B cell (primary cell): ENCODE results near the gene CADM1. TPM values are rescaled to one million over a fixed set of nuclear protein-coding genes. Genes with fewer than 3 reads are reported as not detected.

ENCODE experiments used
- ATAC-seq: fragments of 200-7000 bp; cut with Tn5 transposase; one replicate; pipeline ENCODE4 v1.10.0; 2021; ENCODE audit warnings: low read depth, mild to moderate bottlenecking, moderate number of reproducible peaks, moderate library complexity
- CTCF ChIA-PET: fragments of 350-600 bp; sonication (Branson Sonifier 250); formaldehyde crosslinking; loops from one replicate; lab custom pipeline; 2021; ENCODE audit warnings: antibody characterized with exemption, inconsistent platforms; lab: Charles Lee
- POLR2A ChIA-PET: fragments of 350-600 bp; sonication (Branson Sonifier 250); formaldehyde crosslinking; loops from one replicate; lab custom pipeline; 2021; ENCODE audit warnings: antibody characterized with exemption; lab: Charles Lee
- DNase-seq: peaks from one replicate; pipeline ENCODE4 v3.0.0; 2013
- H2AFZ ChIP-seq: 2 replicates; pipeline ENCODE4 v1.6.1; 2012; ENCODE audit warnings: mild to moderate bottlenecking, low read depth, low read length; ENCODE audit not compliant: insufficient read depth, poor library complexity, severe bottlenecking
- H3K27ac ChIP-seq, 2 donors: 1 replicate in 1 of 2; 2 replicates in 1 of 2; pipeline ENCODE4 v1.5.1; 2012 to 2013; ENCODE audit warnings: low read length in 2 of 2, mild to moderate bottlenecking in 2 of 2, moderate library complexity in 1 of 2
- H3K27me3 ChIP-seq, 4 experiments: fragments of 200-600 bp in 1 of 4; sonication (generic) in 1 of 4; replicated peaks in 1 of 4; 1 replicate in 2 of 4; 2 replicates in 2 of 4; pipeline versions ENCODE4 v1.6.1 to v1.7.0; 2013 to 2016; ENCODE audit warnings: low read length in 3 of 4, mild to moderate bottlenecking in 2 of 4, mixed read lengths in 1 of 4, moderate library complexity in 1 of 4; ENCODE audit not compliant: insufficient read depth in 4 of 4, control insufficient read depth in 3 of 4; ENCODE audit errors: control extremely low read depth in 1 of 4
- H3K36me3 ChIP-seq, 2 experiments: replicated peaks in 1 of 2; 1 replicate in 1 of 2; 2 replicates in 1 of 2; pipeline versions ENCODE4 v1.6.1 to v1.7.1; 2013; ENCODE audit warnings: low read length in 1 of 2; ENCODE audit not compliant: insufficient read depth in 2 of 2, control insufficient read depth in 1 of 2; ENCODE audit errors: control extremely low read depth in 1 of 2, extremely low read depth in 1 of 2
- H3K4me1 ChIP-seq, 2 donors: fragments of 200-600 bp in 1 of 2; sonication (generic) in 1 of 2; 1 replicate in 1 of 2; 2 replicates in 1 of 2; pipeline versions ENCODE4 v1.5.1 to v1.6.1; 2013 to 2017; ENCODE audit warnings: low read length in 2 of 2; ENCODE audit not compliant: control insufficient read depth in 2 of 2, insufficient read depth in 2 of 2
- H3K4me2 ChIP-seq: replicated peaks from 2 replicates; pipeline ENCODE3; 2012; ENCODE audit warnings: mild to moderate bottlenecking, low read depth, low read length; ENCODE audit not compliant: poor library complexity, severe bottlenecking
- H3K4me3 ChIP-seq, 5 experiments: fragments of 200-600 bp in 1 of 5; sonication (generic) in 1 of 5; 1 replicate in 3 of 5; 2 replicates in 2 of 5; pipeline versions ENCODE4 v1.5.1 to v1.7.0; 2011 to 2016; ENCODE audit warnings: low read length in 4 of 5, mild to moderate bottlenecking in 4 of 5, low read depth in 2 of 5, control low read depth in 1 of 5, moderate library complexity in 1 of 5; ENCODE audit not compliant: insufficient read depth in 1 of 5; ENCODE audit errors: control extremely low read depth in 1 of 5, extremely low read depth in 1 of 5
- H3K79me2 ChIP-seq: fragments of 200-600 bp; sonication (generic); one replicate; pipeline ENCODE4 v1.6.0; 2016; ENCODE audit warnings: low read length; ENCODE audit not compliant: control insufficient read depth, insufficient read depth
- H3K9ac ChIP-seq: fragments of 200-600 bp; sonication (generic); 2 replicates; pipeline ENCODE4 v1.6.1; 2017; ENCODE audit warnings: mild to moderate bottlenecking, low read length, moderate library complexity
- H3K9me3 ChIP-seq, 3 donors: one replicate each; pipeline versions ENCODE4 v1.6.1 to v1.7.1; 2013; ENCODE audit warnings: low read length in 2 of 3; ENCODE audit not compliant: control insufficient read depth in 2 of 3, insufficient read depth in 1 of 3; ENCODE audit errors: control extremely low read depth in 1 of 3
- H4K20me1 ChIP-seq: 2 replicates; pipeline ENCODE4 v1.6.0; 2012; ENCODE audit warnings: mild to moderate bottlenecking, low read length; ENCODE audit not compliant: insufficient read depth, control insufficient read depth, poor library complexity, severe bottlenecking
- H3K27ac Mint-ChIP-seq: one replicate; pipeline ENCODE4 v1.8.0; 2021; ENCODE audit warnings: mixed read lengths
- H3K27me3 Mint-ChIP-seq: one replicate; pipeline ENCODE4 v1.8.0; 2021; ENCODE audit warnings: mixed read lengths
- H3K4me1 Mint-ChIP-seq: one replicate; pipeline ENCODE4 v1.8.0; 2021; ENCODE audit warnings: mixed read lengths
- H3K4me3 Mint-ChIP-seq: one replicate; pipeline ENCODE4 v1.8.0; 2021; ENCODE audit warnings: mixed read lengths
- H3K9me3 Mint-ChIP-seq: one replicate; pipeline ENCODE4 v1.8.0; 2022; ENCODE audit warnings: mixed read lengths; ENCODE audit not compliant: insufficient read depth
- EZH2 ChIP-seq: IDR thresholded peaks from 2 replicates; pipeline ENCODE4 v1.6.1; 2012; ENCODE audit warnings: borderline replicate concordance, low read depth, mild to moderate bottlenecking, moderate library complexity, low read length; ENCODE audit not compliant: insufficient read depth, poor library complexity, severe bottlenecking
- WGBS: methylation state at CpG from one replicate; pipeline ENCODE4 v1.1.5; 2013; ENCODE audit warnings: missing lambda C conversion rate; ENCODE audit not compliant: insufficient coverage; 5-methylcytosine and 5-hydroxymethylcytosine counted together
- intact Hi-C: fragments of 100-400 bp; cut with micrococcal nuclease; formaldehyde crosslinking; loops from one replicate; pipeline ENCODE4 v1.10.0; 2022
- polyA plus RNA-seq: library from polyadenylated mRNA; depleted of rRNA; stranded (reverse); fragments of >200 nt; gene quantifications from 2 replicates; pipeline ENCODE4 v1.2.3, GENCODE V29; 2012
- total RNA-seq, 2 donors: library from RNA; stranded (reverse); fragments of 120-200 nt in 1 of 2; gene quantifications; 1 replicate in 1 of 2; 2 replicates in 1 of 2; pipeline versions ENCODE4 v1.2.3 to v1.2.4, GENCODE V29; 2013 to 2022
- TF ChIP-seq, protein P1 (sequence below): fragments of 200-600 bp; IDR thresholded peaks from one replicate; pipeline ENCODE4 v1.8.0; 2022; ENCODE audit warnings: antibody characterized with exemption, mild to moderate bottlenecking

CADM1 gene
- total and polyA plus RNA-seq, 2 donors (not counting 1 experiment from before 2014, with no cell fraction given) = 0.43 to 0.49 TPM

DNA sequence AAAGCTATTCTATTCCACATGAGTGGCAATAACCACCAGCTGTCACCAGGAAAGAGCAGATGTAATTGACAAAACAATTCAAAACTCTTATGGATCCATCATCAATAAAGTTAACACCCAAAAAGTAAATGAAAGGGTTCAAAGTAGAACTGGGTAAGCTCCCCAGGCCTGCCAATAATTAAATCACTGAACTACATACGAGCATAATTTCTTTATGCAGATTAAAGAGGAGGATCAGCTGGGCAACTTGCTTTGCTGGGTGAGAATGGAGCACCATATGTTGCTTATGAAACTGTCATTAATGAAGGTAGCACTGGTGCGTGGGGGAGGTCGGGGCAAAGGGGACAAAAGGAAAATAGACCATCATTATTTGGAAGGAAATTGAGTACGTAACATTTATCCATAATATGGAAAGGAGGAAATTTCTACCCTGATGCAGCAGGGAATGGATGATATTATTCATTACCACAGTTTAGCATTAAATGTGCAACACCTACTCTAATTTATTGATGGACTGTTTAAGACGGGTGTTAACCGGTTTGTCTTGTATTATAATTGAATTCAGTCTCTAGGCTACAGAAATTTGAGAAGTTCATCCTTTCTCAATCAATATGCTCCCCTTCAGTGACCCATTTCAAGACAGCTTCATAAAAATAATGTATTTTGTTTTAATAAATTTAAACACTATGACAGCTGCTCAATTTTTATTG lies 315.9 kb downstream of the CADM1 start:
- Mint-ChIP-seq H3K27ac (no peak overlapping the region), H3K4me1 (no peaks in the 10 kb centered on the region), H3K4me3 (no peak overlapping the region), H3K27me3 (peaks cover 4% of the 10 kb centered on the region), H3K9me3 (no peaks in the 10 kb centered on the region)
- no peaks in the 10 kb centered on the region for H3K9me3 ChIP-seq
- DNase-seq (no peak), ATAC-seq (no peak)
- H3K79me2 ChIP-seq = no peaks in the 10 kb centered on the region
- H3K27ac ChIP-seq = no peak overlapping the region
- no peaks in the 10 kb centered on the region for H3K36me3 ChIP-seq
- no peaks in the 10 kb centered on the region for H3K4me1 ChIP-seq
- WGBS = no CpG with 5 or more reads among the region's 6 CpGs
- H3K9ac ChIP-seq = no peak overlapping the region
- ChIA-PET POLR2A (no interaction called here), CTCF (no interaction called here)
- no peaks in the 10 kb centered on the region for H4K20me1 ChIP-seq
- H3K27me3 ChIP-seq = no peaks in the 10 kb centered on the region
- H2AFZ ChIP-seq = no peak overlapping the region
- no peak overlapping the region for H3K4me3 ChIP-seq
- no peak overlapping the region for H3K4me2 ChIP-seq
- TF ChIP-seq, protein P1, sequence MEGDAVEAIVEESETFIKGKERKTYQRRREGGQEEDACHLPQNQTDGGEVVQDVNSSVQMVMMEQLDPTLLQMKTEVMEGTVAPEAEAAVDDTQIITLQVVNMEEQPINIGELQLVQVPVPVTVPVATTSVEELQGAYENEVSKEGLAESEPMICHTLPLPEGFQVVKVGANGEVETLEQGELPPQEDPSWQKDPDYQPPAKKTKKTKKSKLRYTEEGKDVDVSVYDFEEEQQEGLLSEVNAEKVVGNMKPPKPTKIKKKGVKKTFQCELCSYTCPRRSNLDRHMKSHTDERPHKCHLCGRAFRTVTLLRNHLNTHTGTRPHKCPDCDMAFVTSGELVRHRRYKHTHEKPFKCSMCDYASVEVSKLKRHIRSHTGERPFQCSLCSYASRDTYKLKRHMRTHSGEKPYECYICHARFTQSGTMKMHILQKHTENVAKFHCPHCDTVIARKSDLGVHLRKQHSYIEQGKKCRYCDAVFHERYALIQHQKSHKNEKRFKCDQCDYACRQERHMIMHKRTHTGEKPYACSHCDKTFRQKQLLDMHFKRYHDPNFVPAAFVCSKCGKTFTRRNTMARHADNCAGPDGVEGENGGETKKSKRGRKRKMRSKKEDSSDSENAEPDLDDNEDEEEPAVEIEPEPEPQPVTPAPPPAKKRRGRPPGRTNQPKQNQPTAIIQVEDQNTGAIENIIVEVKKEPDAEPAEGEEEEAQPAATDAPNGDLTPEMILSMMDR = no peak
- no peak for TF ChIP-seq EZH2
- intact Hi-C loops = no loop called here

DNA sequence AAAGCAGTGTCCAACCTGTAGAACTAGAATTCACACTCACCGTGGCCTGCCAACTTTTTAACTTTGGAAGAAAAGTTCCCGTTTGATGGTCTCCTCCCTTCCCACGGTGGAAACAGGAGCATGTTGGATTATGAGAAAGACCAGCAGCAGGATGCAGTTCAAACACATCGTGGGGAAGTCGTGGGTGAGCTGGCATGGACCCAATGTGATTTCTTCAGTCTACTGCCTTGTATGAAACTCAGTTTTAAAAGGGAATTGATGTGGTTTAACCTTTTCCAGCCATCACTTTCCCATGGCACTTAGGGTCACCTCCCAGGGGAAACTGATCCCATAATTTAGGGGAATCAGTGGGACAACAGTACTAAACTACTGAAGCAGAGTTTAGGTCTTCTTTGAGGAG lies 318.3 kb downstream of the CADM1 start:
- intact Hi-C loops = no loop called here
- TF ChIP-seq, protein P1 = no peak
- TF ChIP-seq EZH2 = no peak
- Mint-ChIP-seq H3K4me1 (no peaks in the 10 kb centered on the region), H3K4me3 (no peak overlapping the region), H3K9me3 (no peaks in the 10 kb centered on the region), H3K27ac (no peak overlapping the region), H3K27me3 (peaks cover 4% of the 10 kb centered on the region)
- DNase-seq (no peak), ATAC-seq (no peak)
- Histone ChIP-seq H3K27me3 (no peaks in the 10 kb centered on the region), H3K27ac (no peak overlapping the region), H2AFZ (no peak overlapping the region), H3K4me3 (no peak overlapping the region), H4K20me1 (no peaks in the 10 kb centered on the region), H3K4me1 (no peaks in the 10 kb centered on the region), H3K4me2 (no peak overlapping the region), H3K79me2 (no peaks in the 10 kb centered on the region), H3K9ac (no peak overlapping the region), H3K36me3 (no peaks in the 10 kb centered on the region), H3K9me3 (no peaks in the 10 kb centered on the region)
- ChIA-PET CTCF (no interaction called here), POLR2A (no interaction called here)
- WGBS = 60% methylated on average over 3 of the region's 5 CpGs
